ENCODE results near the gene REPS1.

Gene REPS1

GRCh38 chr6:139028658-139029469 is 40.8 kb upstream of the REPS1 start, which contains the start of gene ABRACL (continued):
- TF ChIP-seq ATF2 (tag by site-specific recombination; IDR thresholded peaks at IDR 0.05; ENCODE audit: low read depth) = no peak
- TF ChIP-seq ZNF132 (tag by site-specific recombination; IDR thresholded peaks at IDR 0.05; ENCODE audit: borderline replicate concordance) = no peak
- TF ChIP-seq ZBTB21 (tag by site-specific recombination; IDR thresholded peaks at IDR 0.05) = no peak
- no peak; the same call in 1 of the 2 replicates for TF ChIP-seq REST (tag by site-specific recombination; IDR thresholded peaks at IDR 0.05)
- TF ChIP-seq KLF1 (tag by site-specific recombination; IDR thresholded peaks at IDR 0.05) = no peak
- no peak for TF ChIP-seq ZNF311 (tag by site-specific recombination; IDR thresholded peaks at IDR 0.05; ENCODE audit: borderline replicate concordance)
- no peak for TF ChIP-seq TRIM28 (IDR thresholded peaks at IDR 0.05; ENCODE audit: borderline replicate concordance, low read length)
- TF ChIP-seq ZNF558 (tag by site-specific recombination; IDR thresholded peaks at IDR 0.05) = no peak
- no peak for TF ChIP-seq ZNF169 (tag by site-specific recombination; IDR thresholded peaks at IDR 0.05)
- TF ChIP-seq ZNF175 (tag by site-specific recombination; IDR thresholded peaks at IDR 0.05) = no peak
- no peak for TF ChIP-seq GLI2 (tag by site-specific recombination; IDR thresholded peaks at IDR 0.05; ENCODE audit: borderline replicate concordance, low read depth)
- TF ChIP-seq ZNF776 (tag by site-specific recombination; IDR thresholded peaks at IDR 0.05; ENCODE audit: borderline replicate concordance) = no peak
- no peak for TF ChIP-seq ZNF362 (tag by site-specific recombination; IDR thresholded peaks at IDR 0.05)
- TF ChIP-seq HOXA7 (CRISPR knock-in tag; IDR thresholded peaks at IDR 0.05; ENCODE audit: borderline replicate concordance) = no peak
- TF ChIP-seq ZNF792 (tag by site-specific recombination; IDR thresholded peaks at IDR 0.05) = no peak
- TF ChIP-seq PRDM1 (tag by site-specific recombination; IDR thresholded peaks at IDR 0.05) = peak; percentile 75
- no peak for TF ChIP-seq ZNF580 (tag by site-specific recombination; IDR thresholded peaks at IDR 0.05)
- TF ChIP-seq ELK4 (IDR thresholded peaks at IDR 0.05; ENCODE audit: borderline replicate concordance, low read depth, low read length) = no peak
- TF ChIP-seq SETDB1 (IDR thresholded peaks at IDR 0.05; ENCODE audit: insufficient read length, low read length) = no peak
- no peak for TF ChIP-seq ZNF37A (tag by site-specific recombination; IDR thresholded peaks at IDR 0.05)
- TF ChIP-seq SCRT2 (tag by site-specific recombination; IDR thresholded peaks at IDR 0.05) = no peak
- peak; percentile 6; the same call in 1 of the 2 replicates for TF ChIP-seq ZSCAN30 (tag by site-specific recombination; IDR thresholded peaks at IDR 0.05)
- no peak for TF ChIP-seq ZNF514 (tag by site-specific recombination; IDR thresholded peaks at IDR 0.05)
- no peak; the same call in 1 of the 2 replicates for TF ChIP-seq ZNF843 (tag by site-specific recombination; IDR thresholded peaks at IDR 0.05)
- no peak for TF ChIP-seq ZBTB44 (tag by site-specific recombination; IDR thresholded peaks at IDR 0.05)
- no peak for TF ChIP-seq ZNF830 (tag by site-specific recombination; IDR thresholded peaks at IDR 0.05; ENCODE audit: low read depth)
- no peak for TF ChIP-seq ZNF530 (tag by site-specific recombination; IDR thresholded peaks at IDR 0.05; ENCODE audit: low read depth)
- TF ChIP-seq KLF10 (tag by site-specific recombination; IDR thresholded peaks at IDR 0.05) = no peak
- TF ChIP-seq KLF9 (tag by site-specific recombination; IDR thresholded peaks at IDR 0.05; ENCODE audit: low read depth) = peak; percentile 84
- no peak for TF ChIP-seq IKZF3 (tag by site-specific recombination; IDR thresholded peaks at IDR 0.05)
- no peak for TF ChIP-seq ZNF785 (tag by site-specific recombination; IDR thresholded peaks at IDR 0.05)

All from HEK293 (cell line).